Measurements from ENCODE around the gene PGAP2.

DNA sequence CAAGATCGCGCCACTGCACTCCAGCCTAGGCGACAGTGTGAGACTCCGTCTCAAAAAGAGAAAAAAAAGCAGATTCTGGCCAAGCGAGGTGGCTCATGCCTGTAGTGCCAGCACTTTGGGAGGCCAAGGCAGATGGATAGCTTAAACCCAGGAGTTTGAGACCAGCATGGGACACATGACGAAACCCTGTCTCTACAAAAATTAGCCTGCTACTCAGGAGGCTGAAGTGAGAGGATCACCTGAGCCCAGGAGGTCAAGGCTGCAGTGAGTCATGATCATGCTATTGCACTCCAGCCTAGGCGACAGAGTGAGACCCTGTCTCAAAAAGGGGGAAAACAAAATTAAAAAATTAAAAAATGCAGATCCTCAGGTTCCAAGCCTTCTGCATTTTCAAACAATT lies 14.0 kb downstream of the PGAP2 start:
- TF ChIP-seq EP300 (IDR thresholded peaks at IDR 0.05) (no peak), POLR2A (IDR thresholded peaks at IDR 0.05) (no peak)
- TF ChIP-seq, protein P1, sequence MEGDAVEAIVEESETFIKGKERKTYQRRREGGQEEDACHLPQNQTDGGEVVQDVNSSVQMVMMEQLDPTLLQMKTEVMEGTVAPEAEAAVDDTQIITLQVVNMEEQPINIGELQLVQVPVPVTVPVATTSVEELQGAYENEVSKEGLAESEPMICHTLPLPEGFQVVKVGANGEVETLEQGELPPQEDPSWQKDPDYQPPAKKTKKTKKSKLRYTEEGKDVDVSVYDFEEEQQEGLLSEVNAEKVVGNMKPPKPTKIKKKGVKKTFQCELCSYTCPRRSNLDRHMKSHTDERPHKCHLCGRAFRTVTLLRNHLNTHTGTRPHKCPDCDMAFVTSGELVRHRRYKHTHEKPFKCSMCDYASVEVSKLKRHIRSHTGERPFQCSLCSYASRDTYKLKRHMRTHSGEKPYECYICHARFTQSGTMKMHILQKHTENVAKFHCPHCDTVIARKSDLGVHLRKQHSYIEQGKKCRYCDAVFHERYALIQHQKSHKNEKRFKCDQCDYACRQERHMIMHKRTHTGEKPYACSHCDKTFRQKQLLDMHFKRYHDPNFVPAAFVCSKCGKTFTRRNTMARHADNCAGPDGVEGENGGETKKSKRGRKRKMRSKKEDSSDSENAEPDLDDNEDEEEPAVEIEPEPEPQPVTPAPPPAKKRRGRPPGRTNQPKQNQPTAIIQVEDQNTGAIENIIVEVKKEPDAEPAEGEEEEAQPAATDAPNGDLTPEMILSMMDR (IDR thresholded peaks at IDR 0.05): no peak
